Stimulated activated CD4-positive, alpha-beta T cell treated with anti-CD3 and anti-CD28 coated beads, Interleukin-12 subunit alpha, Interleukin-12 subunit beta, amount 100 ng/mL, for 24 hours (primary cell): Measurements from ENCODE around the gene DGCR6L.
"Not testable (repeated sequence)": the region's sequence is repeated elsewhere in the genome, so short reads cannot be mapped to it uniquely, and the experiment has no call there.

Experiments
- DNase-seq, 2 experiments: peaks; one replicate each; pipeline ENCODE4 v3.0.0-alpha.2; 2020; ENCODE audit warnings: low read depth in 2 of 2

The DGCR6L gene

GRCh38 chr22:20275836-20276235 is 44.0 kb downstream of the DGCR6L start:
- no peak for DNase-seq

- not testable (repeated sequence) for DNase-seq
Observed at GRCh38 chr22:20275325-20275724, 44.5 kb downstream of the DGCR6L start.

GRCh38 chr22:20274374-20274773 is 45.5 kb downstream of the DGCR6L start:
- DNase-seq = not testable (repeated sequence)

- no peak for DNase-seq
Observed at GRCh38 chr22:20273758-20274181, 46.1 kb downstream of the DGCR6L start.

- DNase-seq = no peak
Observed at GRCh38 chr22:20272700-20273099, 47.2 kb downstream of the DGCR6L start.

GRCh38 chr22:20272174-20272573 is 47.7 kb downstream of the DGCR6L start:
- no peak for DNase-seq

- DNase-seq = no peak
Observed at GRCh38 chr22:20271114-20271994, 48.5 kb downstream of the DGCR6L start.

- not testable (repeated sequence) for DNase-seq
Observed at GRCh38 chr22:20270190-20271113, 49.4 kb downstream of the DGCR6L start.

GRCh38 chr22:20269673-20270072 is 50.2 kb downstream of the DGCR6L start:
- not testable (repeated sequence) for DNase-seq

GRCh38 chr22:20269201-20269600 is 50.7 kb downstream of the DGCR6L start:
- DNase-seq = not testable (repeated sequence)

GRCh38 chr22:20268279-20269012 is 51.4 kb downstream of the DGCR6L start, which contains the start of gene RTN4R:
Gene RTN4R, minus strand, starts transcription at chr22:20268318. Its CDS starts 226 bp downstream, at chr22:20268092.
- DNase-seq = peak in 1 of 2 experiments; percentile 52

- no peak for DNase-seq
Observed at GRCh38 chr22:20267441-20268278, 52.2 kb downstream of the DGCR6L start.

GRCh38 chr22:20266667-20267440 is 53.0 kb downstream of the DGCR6L start:
- not testable (repeated sequence) for DNase-seq

- DNase-seq = not testable (repeated sequence)
Observed at GRCh38 chr22:20265772-20266666, 53.8 kb downstream of the DGCR6L start.

- no peak for DNase-seq
Observed at GRCh38 chr22:20264614-20265452, 55.0 kb downstream of the DGCR6L start.
